HepG2 (cell line): Measurements from ENCODE around the gene PHF14. TPM values are rescaled to one million over a fixed set of nuclear protein-coding genes. Genes with fewer than 3 reads are reported as not detected.

ENCODE experiments used
- CHCHD3 ChIP-seq: sonication (generic); formaldehyde crosslinking; IDR thresholded peaks from 2 replicates; pipeline ENCODE4 v1.8.0; 2022; ENCODE audit warnings: mild to moderate bottlenecking, missing genetic modification reagents, moderate library complexity
- GABPB1 ChIP-seq: IDR thresholded peaks from 2 replicates; pipeline ENCODE4 v1.6.1; 2016; ENCODE audit warnings: mild to moderate bottlenecking, missing genetic modification reagents, moderate library complexity, missing compliant biosample characterization
- GRHL1 ChIP-seq: sonication (generic); formaldehyde crosslinking; conservative IDR thresholded peaks from 2 replicates; pipeline ENCODE4 v1.8.0; 2022; ENCODE audit warnings: missing genetic modification reagents
- HDAC1 ChIP-seq: sonication (generic); formaldehyde crosslinking; IDR thresholded peaks from 2 replicates; pipeline ENCODE4 v1.5.1; 2020; ENCODE audit warnings: mild to moderate bottlenecking, missing genetic modification reagents
- HDAC2 ChIP-seq: sonication (generic); formaldehyde crosslinking; IDR thresholded peaks from 2 replicates; pipeline ENCODE4 v1.4.0; 2020; ENCODE audit warnings: missing genetic modification reagents
- KLF6 ChIP-seq: IDR thresholded peaks from 2 replicates; pipeline ENCODE4 v1.8.0; 2016; ENCODE audit warnings: missing biosample characterization, missing genetic modification reagents
- MIXL1 ChIP-seq: IDR thresholded peaks from 2 replicates; pipeline ENCODE4 v1.6.1; 2016
- RBFOX2 ChIP-seq: fragments of 200-400 bp; formaldehyde crosslinking; IDR thresholded peaks from 2 replicates; pipeline ENCODE4 v1.6.1; 2017; ENCODE audit warnings: low read depth, mild to moderate bottlenecking, low read length
- ZFP90 ChIP-seq: sonication (generic); formaldehyde crosslinking; IDR thresholded peaks from 2 replicates; pipeline ENCODE4 v1.8.0; 2022; ENCODE audit warnings: missing genetic modification reagents, mild to moderate bottlenecking, inconsistent platforms, borderline replicate concordance
- ZMAT3 ChIP-seq: sonication (generic); formaldehyde crosslinking; conservative IDR thresholded peaks from 2 replicates; pipeline ENCODE4 v1.7.0; 2021; ENCODE audit warnings: missing genetic modification reagents
- ZNF12 ChIP-seq: sonication (generic); formaldehyde crosslinking; IDR thresholded peaks from 2 replicates; pipeline ENCODE4 v1.5.0; 2020; ENCODE audit warnings: missing genetic modification reagents
- ZNF260 ChIP-seq: sonication (generic); formaldehyde crosslinking; IDR thresholded peaks from 2 replicates; pipeline ENCODE4 v1.4.0; 2020; ENCODE audit warnings: missing genetic modification reagents, low read depth, mild to moderate bottlenecking, borderline replicate concordance
- ZNF589 ChIP-seq: sonication (generic); formaldehyde crosslinking; conservative IDR thresholded peaks from 2 replicates; pipeline ENCODE4 v1.8.0; 2022; ENCODE audit warnings: mild to moderate bottlenecking, moderate library complexity, missing genetic modification reagents
- ZNF644 ChIP-seq: IDR thresholded peaks from 2 replicates; pipeline ENCODE4 v1.6.1; 2016; ENCODE audit warnings: low read depth
- ZNF703 ChIP-seq: sonication (generic); formaldehyde crosslinking; IDR thresholded peaks from 2 replicates; pipeline ENCODE4 v1.5.1; 2020; ENCODE audit warnings: missing genetic modification reagents, mild to moderate bottlenecking, moderate library complexity, borderline replicate concordance
- ZNF841 ChIP-seq: sonication (generic); formaldehyde crosslinking; IDR thresholded peaks from 2 replicates; pipeline ENCODE4 v1.8.1; 2023; ENCODE audit warnings: missing genetic modification reagents, borderline replicate concordance
- ZSCAN25 ChIP-seq: sonication (generic); formaldehyde crosslinking; IDR thresholded peaks from 2 replicates; pipeline ENCODE4 v1.8.0; 2022; ENCODE audit warnings: mild to moderate bottlenecking, missing genetic modification reagents
- ZSCAN9 ChIP-seq: IDR thresholded peaks from 2 replicates; pipeline ENCODE4 v1.6.1; 2016; ENCODE audit warnings: borderline replicate concordance
- polyA plus RNA-seq, 8 experiments: library from polyadenylated mRNA; depleted of rRNA in 3 of 8; stranded (reverse) in 7 of 8; unstranded in 1 of 8; fragments of >200 nt; fragmentation: Illumina TruSeq in 4 of 8; extraction: Trizol in 4 of 8; gene quantifications; 2 replicates each; pipeline versions ENCODE4 v1.2.1 to v1.2.3, GENCODE V29; 2011 to 2016; ENCODE audit warnings: low read depth in 4 of 8, missing spikeins in 1 of 8, mixed read lengths in 1 of 8; ENCODE audit not compliant: insufficient read depth in 1 of 8
- total RNA-seq, 5 experiments: library from RNA; depleted of rRNA; stranded (reverse); fragments of >200 nt; fragmentation: Illumina TruSeq; extraction: Trizol; gene quantifications; 2 replicates each; pipeline ENCODE4 v1.2.3, GENCODE V29; 2016; ENCODE audit warnings: low read depth in 1 of 5
- TF ChIP-seq, protein P1 (sequence below): sonication (generic); formaldehyde crosslinking; IDR thresholded peaks from 2 replicates; pipeline ENCODE4 v1.4.0; 2020; ENCODE audit warnings: missing genetic modification reagents
- TF ChIP-seq, protein P2 (sequence below): sonication (generic); formaldehyde crosslinking; IDR thresholded peaks from 2 replicates; pipeline ENCODE4 v1.4.0; 2020; ENCODE audit warnings: missing genetic modification reagents

PHF14 gene
- total and polyA plus RNA-seq, 2 of the 13 experiments (the other 11 are each of a cell fraction or from before 2014, with no cell fraction given): 18.9 to 68.7 TPM

- TF ChIP-seq GRHL1 (CRISPR knock-in tag) (no peak), ZNF12 (CRISPR knock-in tag) (no peak), CHCHD3 (CRISPR knock-in tag) (0 out of 2 replicates have a peak, but pooled peaks have one; percentile 34), KLF6 (CRISPR knock-in tag) (0 out of 2 replicates have a peak, but pooled peaks have one; percentile 11), ZNF703 (CRISPR knock-in tag) (no peak), HDAC2 (0 out of 2 replicates have a peak, but pooled peaks have one; percentile 16), ZMAT3 (CRISPR knock-in tag) (no peak), RBFOX2 (no peak), MIXL1 (CRISPR knock-in tag) (no peak), ZNF589 (0 out of 2 replicates have a peak, but pooled peaks have one; percentile 33), ZNF260 (CRISPR knock-in tag) (no peak), ZSCAN25 (0 out of 2 replicates have a peak, but pooled peaks have one; percentile 65), GABPB1 (CRISPR knock-in tag) (no peak; the same call in 1 of the 2 replicates), ZNF644 (no peak), ZNF841 (no peak), ZFP90 (CRISPR knock-in tag) (no peak), HDAC1 (CRISPR knock-in tag) (no peak), ZSCAN9 (CRISPR knock-in tag) (no peak)
- TF ChIP-seq, protein P1, sequence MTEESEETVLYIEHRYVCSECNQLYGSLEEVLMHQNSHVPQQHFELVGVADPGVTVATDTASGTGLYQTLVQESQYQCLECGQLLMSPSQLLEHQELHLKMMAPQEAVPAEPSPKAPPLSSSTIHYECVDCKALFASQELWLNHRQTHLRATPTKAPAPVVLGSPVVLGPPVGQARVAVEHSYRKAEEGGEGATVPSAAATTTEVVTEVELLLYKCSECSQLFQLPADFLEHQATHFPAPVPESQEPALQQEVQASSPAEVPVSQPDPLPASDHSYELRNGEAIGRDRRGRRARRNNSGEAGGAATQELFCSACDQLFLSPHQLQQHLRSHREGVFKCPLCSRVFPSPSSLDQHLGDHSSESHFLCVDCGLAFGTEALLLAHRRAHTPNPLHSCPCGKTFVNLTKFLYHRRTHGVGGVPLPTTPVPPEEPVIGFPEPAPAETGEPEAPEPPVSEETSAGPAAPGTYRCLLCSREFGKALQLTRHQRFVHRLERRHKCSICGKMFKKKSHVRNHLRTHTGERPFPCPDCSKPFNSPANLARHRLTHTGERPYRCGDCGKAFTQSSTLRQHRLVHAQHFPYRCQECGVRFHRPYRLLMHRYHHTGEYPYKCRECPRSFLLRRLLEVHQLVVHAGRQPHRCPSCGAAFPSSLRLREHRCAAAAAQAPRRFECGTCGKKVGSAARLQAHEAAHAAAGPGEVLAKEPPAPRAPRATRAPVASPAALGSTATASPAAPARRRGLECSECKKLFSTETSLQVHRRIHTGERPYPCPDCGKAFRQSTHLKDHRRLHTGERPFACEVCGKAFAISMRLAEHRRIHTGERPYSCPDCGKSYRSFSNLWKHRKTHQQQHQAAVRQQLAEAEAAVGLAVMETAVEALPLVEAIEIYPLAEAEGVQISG (CRISPR knock-in tag): 0 out of 2 replicates have a peak, but pooled peaks have one; percentile 0
- TF ChIP-seq, protein P2, sequence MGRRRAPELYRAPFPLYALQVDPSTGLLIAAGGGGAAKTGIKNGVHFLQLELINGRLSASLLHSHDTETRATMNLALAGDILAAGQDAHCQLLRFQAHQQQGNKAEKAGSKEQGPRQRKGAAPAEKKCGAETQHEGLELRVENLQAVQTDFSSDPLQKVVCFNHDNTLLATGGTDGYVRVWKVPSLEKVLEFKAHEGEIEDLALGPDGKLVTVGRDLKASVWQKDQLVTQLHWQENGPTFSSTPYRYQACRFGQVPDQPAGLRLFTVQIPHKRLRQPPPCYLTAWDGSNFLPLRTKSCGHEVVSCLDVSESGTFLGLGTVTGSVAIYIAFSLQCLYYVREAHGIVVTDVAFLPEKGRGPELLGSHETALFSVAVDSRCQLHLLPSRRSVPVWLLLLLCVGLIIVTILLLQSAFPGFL: no peak
Observed at GRCh38 chr7:10973942-10974911, 555 bp downstream of the PHF14 start (continued).
